Measurements from ENCODE around the gene SPIN1.

Gene SPIN1

DNA sequence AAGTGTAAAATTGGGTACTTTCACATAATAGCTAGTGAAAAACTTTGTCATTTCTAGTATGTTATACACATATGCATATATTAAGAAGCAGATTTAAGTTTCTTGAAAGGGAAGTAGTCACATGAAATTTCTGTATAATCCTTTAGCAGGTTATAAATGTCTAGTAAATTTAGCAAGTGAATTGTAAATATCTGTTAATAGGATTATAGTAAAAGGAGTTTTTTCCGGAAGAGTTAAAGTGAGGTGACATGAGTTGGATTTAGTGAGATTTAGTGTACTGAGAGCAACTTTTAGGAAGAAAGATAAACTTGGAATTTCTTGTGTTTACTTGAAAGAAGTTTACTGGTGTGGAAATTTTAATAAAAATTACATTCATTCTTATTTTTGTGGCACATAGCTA, 38.4 kb downstream of the SPIN1 start:
- Histone ChIP-seq H3K4me3 (ENCODE audit: low read depth, low read length) (no peak overlapping the region), H3K36me3 (ENCODE audit: control insufficient read depth in 2 of 2, insufficient read depth in 1 of 2, low read length in 2 of 2) (peaks cover 4 to 9% of the 10 kb centered on the region in 2 experiments), H3K27ac (ENCODE audit: extremely low read depth, low read depth, low read length) (no peak overlapping the region), H3K4me1 (ENCODE audit: control insufficient read depth, insufficient read depth, low read length) (no peaks in the 10 kb centered on the region), H3K9me3 (ENCODE audit: control insufficient read depth, insufficient read depth, low read depth, low read length) (no peaks in the 10 kb centered on the region)
- TF ChIP-seq, protein P1, sequence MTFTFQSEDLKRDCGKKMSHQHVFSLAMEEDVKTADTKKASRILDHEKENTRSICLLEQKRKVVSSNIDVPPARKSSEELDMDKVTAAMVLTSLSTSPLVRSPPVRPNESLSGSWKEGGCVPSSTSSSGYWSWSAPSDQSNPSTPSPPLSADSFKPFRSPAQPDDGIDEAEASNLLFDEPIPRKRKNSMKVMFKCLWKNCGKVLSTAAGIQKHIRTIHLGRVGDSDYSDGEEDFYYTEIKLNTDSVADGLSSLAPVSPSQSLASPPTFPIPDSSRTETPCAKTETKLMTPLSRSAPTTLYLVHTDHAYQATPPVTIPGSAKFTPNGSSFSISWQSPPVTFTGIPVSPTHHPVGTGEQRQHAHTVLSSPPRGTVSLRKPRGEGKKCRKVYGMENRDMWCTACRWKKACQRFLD (tag by site-specific recombination; IDR thresholded peaks at IDR 0.05) = no peak
- TF ChIP-seq, protein P2, sequence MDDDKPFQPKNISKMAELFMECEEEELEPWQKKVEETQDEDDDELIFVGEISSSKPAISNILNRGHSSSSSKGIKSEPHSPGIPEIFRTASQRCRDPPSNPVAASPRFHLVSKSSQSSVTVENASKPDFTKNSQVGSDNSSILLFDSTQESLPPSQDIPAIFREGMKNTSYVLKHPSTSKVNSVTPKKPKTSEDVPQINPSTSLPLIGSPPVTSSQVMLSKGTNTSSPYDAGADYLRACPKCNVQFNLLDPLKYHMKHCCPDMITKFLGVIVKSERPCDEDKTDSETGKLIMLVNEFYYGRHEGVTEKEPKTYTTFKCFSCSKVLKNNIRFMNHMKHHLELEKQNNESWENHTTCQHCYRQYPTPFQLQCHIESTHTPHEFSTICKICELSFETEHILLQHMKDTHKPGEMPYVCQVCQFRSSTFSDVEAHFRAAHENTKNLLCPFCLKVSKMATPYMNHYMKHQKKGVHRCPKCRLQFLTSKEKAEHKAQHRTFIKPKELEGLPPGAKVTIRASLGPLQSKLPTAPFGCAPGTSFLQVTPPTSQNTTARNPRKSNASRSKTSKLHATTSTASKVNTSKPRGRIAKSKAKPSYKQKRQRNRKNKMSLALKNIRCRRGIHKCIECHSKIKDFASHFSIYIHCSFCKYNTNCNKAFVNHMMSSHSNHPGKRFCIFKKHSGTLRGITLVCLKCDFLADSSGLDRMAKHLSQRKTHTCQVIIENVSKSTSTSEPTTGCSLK (tag by site-specific recombination; IDR thresholded peaks at IDR 0.05) = no peak
- no peak for TF ChIP-seq ZNF341 (tag by site-specific recombination; IDR thresholded peaks at IDR 0.05; ENCODE audit: low read depth)
- TF ChIP-seq TRIM28 (IDR thresholded peaks at IDR 0.05; ENCODE audit: borderline replicate concordance, low read length) = no peak
- TF ChIP-seq ZNF112 (tag by site-specific recombination; IDR thresholded peaks at IDR 0.05) = no peak
- no peak for TF ChIP-seq SCRT1 (tag by site-specific recombination; IDR thresholded peaks at IDR 0.05; ENCODE audit: borderline replicate concordance)
- TF ChIP-seq MZF1 (tag by site-specific recombination; IDR thresholded peaks at IDR 0.05; ENCODE audit: borderline replicate concordance) = no peak
- no peak for TF ChIP-seq ZNF623 (tag by site-specific recombination; IDR thresholded peaks at IDR 0.05)
- TF ChIP-seq, protein P3, sequence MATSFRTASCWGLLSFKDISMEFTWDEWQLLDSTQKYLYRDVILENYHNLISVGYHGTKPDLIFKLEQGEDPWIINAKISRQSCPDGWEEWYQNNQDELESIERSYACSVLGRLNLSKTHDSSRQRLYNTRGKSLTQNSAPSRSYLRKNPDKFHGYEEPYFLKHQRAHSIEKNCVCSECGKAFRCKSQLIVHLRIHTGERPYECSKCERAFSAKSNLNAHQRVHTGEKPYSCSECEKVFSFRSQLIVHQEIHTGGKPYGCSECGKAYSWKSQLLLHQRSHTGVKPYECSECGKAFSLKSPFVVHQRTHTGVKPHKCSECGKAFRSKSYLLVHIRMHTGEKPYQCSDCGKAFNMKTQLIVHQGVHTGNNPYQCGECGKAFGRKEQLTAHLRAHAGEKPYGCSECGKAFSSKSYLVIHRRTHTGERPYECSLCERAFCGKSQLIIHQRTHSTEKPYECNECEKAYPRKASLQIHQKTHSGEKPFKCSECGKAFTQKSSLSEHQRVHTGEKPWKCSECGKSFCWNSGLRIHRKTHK (tag by site-specific recombination; IDR thresholded peaks at IDR 0.05) = no peak
- TF ChIP-seq ZNF660 (tag by site-specific recombination; IDR thresholded peaks at IDR 0.05) = no peak
- no peak for TF ChIP-seq ZNF132 (tag by site-specific recombination; IDR thresholded peaks at IDR 0.05; ENCODE audit: borderline replicate concordance)
- no peak for TF ChIP-seq ZNF335 (tag by site-specific recombination; conservative IDR thresholded peaks at IDR 0.05)
- TF ChIP-seq, protein P4, sequence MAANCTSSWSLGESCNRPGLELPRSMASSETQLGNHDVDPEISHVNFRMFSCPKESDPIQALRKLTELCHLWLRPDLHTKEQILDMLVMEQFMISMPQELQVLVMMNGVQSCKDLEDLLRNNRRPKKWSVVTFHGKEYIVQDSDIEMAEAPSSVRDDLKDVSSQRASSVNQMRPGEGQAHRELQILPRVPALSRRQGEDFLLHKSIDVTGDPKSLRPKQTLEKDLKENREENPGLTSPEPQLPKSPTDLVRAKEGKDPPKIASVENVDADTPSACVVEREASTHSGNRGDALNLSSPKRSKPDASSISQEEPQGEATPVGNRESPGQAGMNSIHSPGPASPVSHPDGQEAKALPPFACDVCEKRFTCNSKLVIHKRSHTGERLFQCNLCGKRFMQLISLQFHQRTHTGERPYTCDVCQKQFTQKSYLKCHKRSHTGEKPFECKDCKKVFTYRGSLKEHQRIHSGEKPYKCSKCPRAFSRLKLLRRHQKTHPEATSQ (tag by site-specific recombination; IDR thresholded peaks at IDR 0.05) = no peak
- no peak for TF ChIP-seq RBAK (tag by site-specific recombination; IDR thresholded peaks at IDR 0.05)
- TF ChIP-seq PRDM1 (tag by site-specific recombination; IDR thresholded peaks at IDR 0.05) = no peak
- no peak for TF ChIP-seq TCF7L2 (IDR thresholded peaks at IDR 0.05; ENCODE audit: borderline replicate concordance, low read depth, low read length)
- POLR2A ChIA-PET = no interaction called here
- CTCF ChIA-PET = no interaction called here

DNA sequence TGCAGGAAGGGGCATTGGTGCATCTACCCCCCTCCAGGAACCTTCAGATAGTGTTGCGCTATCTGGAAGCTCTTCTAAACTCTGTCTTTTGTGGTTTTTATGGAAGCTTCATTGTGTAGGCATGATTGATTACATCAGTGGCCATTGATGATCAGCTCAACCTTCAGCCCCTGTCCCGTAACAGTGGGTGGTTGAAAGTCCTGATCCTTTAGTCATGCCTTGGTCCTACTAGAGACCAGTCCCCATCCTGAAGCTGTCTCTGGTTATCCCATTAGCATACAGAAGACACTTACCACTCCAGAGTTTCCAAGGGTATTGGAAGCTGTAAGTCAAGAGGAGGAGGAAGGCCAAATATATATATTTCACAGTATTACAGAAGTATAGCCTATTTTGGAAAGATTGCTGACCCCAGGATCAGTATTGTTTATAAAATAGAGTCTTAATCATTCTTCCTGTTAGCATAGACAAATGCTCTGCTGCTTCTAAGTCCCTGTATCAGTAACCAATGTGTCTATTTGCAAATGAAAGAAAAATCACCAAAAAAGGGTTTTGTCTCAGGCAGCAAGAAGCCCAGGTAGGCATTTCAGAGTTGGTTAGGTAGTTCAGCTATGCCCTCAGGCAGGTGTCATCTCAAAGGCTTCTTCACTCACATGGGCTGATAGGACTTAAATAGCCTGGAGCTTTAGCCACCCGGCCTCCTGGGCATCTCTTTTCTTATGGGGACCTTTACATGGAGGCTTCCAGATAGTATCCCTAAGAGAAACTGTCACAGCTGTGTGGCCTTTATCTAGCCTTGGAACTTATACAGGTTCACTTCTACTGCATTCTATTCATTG, 41.6 kb downstream of the SPIN1 start:
- Histone ChIP-seq H3K4me3 (ENCODE audit: low read depth, low read length) (no peak overlapping the region), H3K36me3 (ENCODE audit: control insufficient read depth in 2 of 2, insufficient read depth in 1 of 2, low read length in 2 of 2) (peaks cover 0 to 32% of the 10 kb centered on the region in 2 experiments; a peak in 2 of 3 replicates), H3K9me3 (ENCODE audit: control insufficient read depth, insufficient read depth, low read depth, low read length) (no peaks in the 10 kb centered on the region), H3K4me1 (ENCODE audit: control insufficient read depth, insufficient read depth, low read length) (no peaks in the 10 kb centered on the region), H3K27ac (ENCODE audit: extremely low read depth, low read depth, low read length) (no peak overlapping the region)
- POLR2A ChIA-PET = no interaction called here
- CTCF ChIA-PET = no interaction called here
- TF ChIP-seq ZNF10 (tag by site-specific recombination; IDR thresholded peaks at IDR 0.05) (no peak), SP2 (tag by site-specific recombination; IDR thresholded peaks at IDR 0.05) (no peak), ZNF76 (tag by site-specific recombination; IDR thresholded peaks at IDR 0.05; ENCODE audit: borderline replicate concordance, low read depth) (no peak), ZNF354C (tag by site-specific recombination; IDR thresholded peaks at IDR 0.05; ENCODE audit: borderline replicate concordance, low read depth) (no peak), ZNF785 (tag by site-specific recombination; IDR thresholded peaks at IDR 0.05) (no peak), ZNF155 (tag by site-specific recombination; IDR thresholded peaks at IDR 0.05) (no peak), ZSCAN16 (tag by site-specific recombination; IDR thresholded peaks at IDR 0.05) (no peak)
- TF ChIP-seq, protein P5, sequence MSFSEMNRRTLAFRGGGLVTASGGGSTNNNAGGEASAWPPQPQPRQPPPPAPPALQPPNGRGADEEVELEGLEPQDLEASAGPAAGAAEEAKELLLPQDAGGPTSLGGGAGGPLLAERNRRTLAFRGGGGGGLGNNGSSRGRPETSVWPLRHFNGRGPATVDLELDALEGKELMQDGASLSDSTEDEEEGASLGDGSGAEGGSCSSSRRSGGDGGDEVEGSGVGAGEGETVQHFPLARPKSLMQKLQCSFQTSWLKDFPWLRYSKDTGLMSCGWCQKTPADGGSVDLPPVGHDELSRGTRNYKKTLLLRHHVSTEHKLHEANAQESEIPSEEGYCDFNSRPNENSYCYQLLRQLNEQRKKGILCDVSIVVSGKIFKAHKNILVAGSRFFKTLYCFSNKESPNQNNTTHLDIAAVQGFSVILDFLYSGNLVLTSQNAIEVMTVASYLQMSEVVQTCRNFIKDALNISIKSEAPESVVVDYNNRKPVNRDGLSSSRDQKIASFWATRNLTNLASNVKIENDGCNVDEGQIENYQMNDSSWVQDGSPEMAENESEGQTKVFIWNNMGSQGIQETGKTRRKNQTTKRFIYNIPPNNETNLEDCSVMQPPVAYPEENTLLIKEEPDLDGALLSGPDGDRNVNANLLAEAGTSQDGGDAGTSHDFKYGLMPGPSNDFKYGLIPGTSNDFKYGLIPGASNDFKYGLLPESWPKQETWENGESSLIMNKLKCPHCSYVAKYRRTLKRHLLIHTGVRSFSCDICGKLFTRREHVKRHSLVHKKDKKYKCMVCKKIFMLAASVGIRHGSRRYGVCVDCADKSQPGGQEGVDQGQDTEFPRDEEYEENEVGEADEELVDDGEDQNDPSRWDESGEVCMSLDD (tag by site-specific recombination; IDR thresholded peaks at IDR 0.05) = no peak
- TF ChIP-seq, protein P6, sequence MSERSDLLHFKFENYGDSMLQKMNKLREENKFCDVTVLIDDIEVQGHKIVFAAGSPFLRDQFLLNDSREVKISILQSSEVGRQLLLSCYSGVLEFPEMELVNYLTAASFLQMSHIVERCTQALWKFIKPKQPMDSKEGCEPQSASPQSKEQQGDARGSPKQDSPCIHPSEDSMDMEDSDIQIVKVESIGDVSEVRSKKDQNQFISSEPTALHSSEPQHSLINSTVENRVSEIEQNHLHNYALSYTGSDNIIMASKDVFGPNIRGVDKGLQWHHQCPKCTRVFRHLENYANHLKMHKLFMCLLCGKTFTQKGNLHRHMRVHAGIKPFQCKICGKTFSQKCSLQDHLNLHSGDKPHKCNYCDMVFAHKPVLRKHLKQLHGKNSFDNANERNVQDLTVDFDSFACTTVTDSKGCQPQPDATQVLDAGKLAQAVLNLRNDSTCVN (tag by site-specific recombination; optimal IDR thresholded peaks at IDR 0.05) = no peak
